Measurements from ENCODE around the gene RIMBP2. TPM values are rescaled to one million over a fixed set of nuclear protein-coding genes. Genes with fewer than 3 reads are reported as not detected.

The RIMBP2 gene, protein sequence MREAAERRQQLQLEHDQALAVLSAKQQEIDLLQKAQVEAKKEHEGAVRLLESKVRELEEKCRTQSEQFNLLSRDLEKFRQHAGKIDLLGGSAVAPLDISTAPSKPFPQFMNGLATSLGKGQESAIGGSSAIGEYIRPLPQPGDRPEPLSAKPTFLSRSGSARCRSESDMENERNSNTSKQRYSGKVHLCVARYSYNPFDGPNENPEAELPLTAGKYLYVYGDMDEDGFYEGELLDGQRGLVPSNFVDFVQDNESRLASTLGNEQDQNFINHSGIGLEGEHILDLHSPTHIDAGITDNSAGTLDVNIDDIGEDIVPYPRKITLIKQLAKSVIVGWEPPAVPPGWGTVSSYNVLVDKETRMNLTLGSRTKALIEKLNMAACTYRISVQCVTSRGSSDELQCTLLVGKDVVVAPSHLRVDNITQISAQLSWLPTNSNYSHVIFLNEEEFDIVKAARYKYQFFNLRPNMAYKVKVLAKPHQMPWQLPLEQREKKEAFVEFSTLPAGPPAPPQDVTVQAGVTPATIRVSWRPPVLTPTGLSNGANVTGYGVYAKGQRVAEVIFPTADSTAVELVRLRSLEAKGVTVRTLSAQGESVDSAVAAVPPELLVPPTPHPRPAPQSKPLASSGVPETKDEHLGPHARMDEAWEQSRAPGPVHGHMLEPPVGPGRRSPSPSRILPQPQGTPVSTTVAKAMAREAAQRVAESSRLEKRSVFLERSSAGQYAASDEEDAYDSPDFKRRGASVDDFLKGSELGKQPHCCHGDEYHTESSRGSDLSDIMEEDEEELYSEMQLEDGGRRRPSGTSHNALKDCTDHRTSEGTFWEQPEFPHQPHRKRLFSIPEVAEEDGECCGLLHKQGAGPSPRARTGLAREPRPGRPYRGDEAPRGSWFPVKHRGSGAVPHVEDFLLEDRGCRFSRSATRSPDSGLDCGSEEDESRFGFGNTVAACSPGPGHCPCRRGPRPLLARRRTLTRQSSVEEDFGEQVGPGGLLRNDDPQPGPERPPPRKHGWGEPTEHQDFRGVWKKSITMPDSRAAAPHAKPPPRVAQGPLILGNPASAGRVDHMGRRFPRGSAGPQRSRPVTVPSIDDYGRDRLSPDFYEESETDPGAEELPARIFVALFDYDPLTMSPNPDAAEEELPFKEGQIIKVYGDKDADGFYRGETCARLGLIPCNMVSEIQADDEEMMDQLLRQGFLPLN (N-terminal part only)
- polyA plus RNA-seq (2013, experiment 1 of 4) = 9.7 TPM
- 8.0 TPM for polyA plus RNA-seq (2013, experiment 2 of 4)
- polyA plus RNA-seq (2013, experiment 3 of 4) = 4.8 TPM
- polyA plus RNA-seq (2013, experiment 4 of 4) = 5.6 TPM

- H3K9me3 ChIP-seq (ENCODE audit: control insufficient read depth, low read length) = no peaks in the 10 kb centered on the region
- H3K4me3 ChIP-seq (ENCODE audit: insufficient read depth, low read depth, low read length) = peak within 1 kb of the TSS; percentile 51
- H3K27me3 ChIP-seq (ENCODE audit: control insufficient read depth, insufficient read depth, low read length, poor library complexity, severe bottlenecking) = peaks cover 50% of the 10 kb centered on the region
- 0 to 1% methylated on average over 35 of the region's 35 CpGs for WGBS, 2 experiments
- H3K36me3 ChIP-seq (ENCODE audit: control insufficient read depth, insufficient read depth, low read length) = no peaks in the 10 kb centered on the region
- H3K4me1 ChIP-seq (ENCODE audit: control insufficient read depth, insufficient read depth, low read length) = peaks cover 25% of the 10 kb centered on the region
- H3K27ac ChIP-seq (ENCODE audit: insufficient read depth, low read depth, low read length, poor library complexity, severe bottlenecking) = no peak within 1 kb of the TSS
These were observed at the start of gene RIMBP2 for GRCh38 chr12:130715998-130716968. Gene RIMBP2, minus strand, starts transcription at chr12:130716299. Its CDS starts 237,286 bp downstream, at chr12:130479013.

DNA sequence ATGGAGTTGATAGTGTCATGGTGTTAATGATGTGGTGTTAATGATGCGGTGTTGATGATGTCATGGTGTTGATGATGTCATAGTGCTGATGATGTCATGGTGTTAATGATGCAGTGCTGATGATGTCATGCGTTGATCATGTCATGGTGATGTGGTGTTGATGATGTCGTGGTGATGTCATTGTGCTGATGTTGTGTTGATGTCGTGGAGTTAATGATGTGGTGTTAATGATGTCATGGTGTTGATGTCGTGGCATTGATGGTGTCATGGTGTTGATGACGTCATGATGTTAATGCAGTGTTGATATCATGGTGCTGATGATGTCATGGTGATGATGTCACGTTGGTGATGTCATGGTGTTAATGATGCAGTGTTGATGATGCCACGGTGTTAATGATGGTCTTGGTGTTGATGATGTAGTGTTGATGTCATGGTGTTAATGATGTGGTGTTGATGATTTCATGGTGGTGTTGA is 49.1 kb upstream of the RIMBP2 start:
- H3K4me1 ChIP-seq (ENCODE audit: control insufficient read depth, insufficient read depth, low read length) = no peaks in the 10 kb centered on the region
- H3K27ac ChIP-seq (ENCODE audit: insufficient read depth, low read depth, low read length, poor library complexity, severe bottlenecking) = no peak overlapping the region
- H3K4me3 ChIP-seq (ENCODE audit: insufficient read depth, low read depth, low read length) = no peak overlapping the region
- no peaks in the 10 kb centered on the region for H3K27me3 ChIP-seq (ENCODE audit: control insufficient read depth, insufficient read depth, low read length, poor library complexity, severe bottlenecking)
- 94 to 95% methylated on average over 8 of the region's 8 CpGs for WGBS, 2 experiments
- H3K36me3 ChIP-seq (ENCODE audit: control insufficient read depth, insufficient read depth, low read length) = no peaks in the 10 kb centered on the region
- no peaks in the 10 kb centered on the region for H3K9me3 ChIP-seq (ENCODE audit: control insufficient read depth, low read length)

DNA sequence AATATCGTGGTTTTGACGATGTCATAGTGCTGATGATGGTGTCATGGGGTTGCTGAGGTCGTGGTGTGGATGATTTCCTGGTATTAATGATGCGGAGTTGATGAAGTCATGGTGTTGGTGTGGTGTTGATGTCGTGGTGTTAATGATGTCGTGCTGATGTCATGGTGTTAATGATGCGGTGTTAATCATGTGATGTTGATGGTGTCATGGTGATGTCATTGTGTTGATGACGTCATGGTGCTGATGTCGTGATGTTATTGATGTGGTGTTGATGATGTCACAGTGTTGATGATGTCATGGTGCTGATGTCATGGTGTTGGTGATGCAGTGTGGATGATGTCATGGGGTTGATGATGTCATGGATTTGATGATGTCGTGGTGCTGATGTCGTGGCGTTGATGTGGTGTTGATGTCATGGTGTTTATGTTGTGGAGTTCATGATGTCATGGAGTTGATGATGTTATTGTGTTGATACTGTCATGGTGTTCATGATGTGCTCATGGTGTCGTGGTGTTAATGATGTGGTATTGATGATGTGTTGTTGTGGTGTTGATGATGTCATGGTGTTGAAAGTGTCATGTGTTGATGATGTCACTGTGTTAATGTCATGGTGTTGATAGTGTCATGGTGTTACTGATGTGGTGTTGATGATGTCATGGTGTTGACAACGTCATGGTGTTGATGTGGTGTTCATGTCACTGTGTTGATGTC is 48.5 kb upstream of the RIMBP2 start:
- H3K4me1 ChIP-seq (ENCODE audit: control insufficient read depth, insufficient read depth, low read length) = no peaks in the 10 kb centered on the region
- WGBS, 2 experiments = 93 to 96% methylated on average over 14 of the region's 14 CpGs
- no peaks in the 10 kb centered on the region for H3K36me3 ChIP-seq (ENCODE audit: control insufficient read depth, insufficient read depth, low read length)
- H3K9me3 ChIP-seq (ENCODE audit: control insufficient read depth, low read length) = no peaks in the 10 kb centered on the region
- no peak overlapping the region for H3K27ac ChIP-seq (ENCODE audit: insufficient read depth, low read depth, low read length, poor library complexity, severe bottlenecking)
- H3K4me3 ChIP-seq (ENCODE audit: insufficient read depth, low read depth, low read length) = no peak overlapping the region
- no peaks in the 10 kb centered on the region for H3K27me3 ChIP-seq (ENCODE audit: control insufficient read depth, insufficient read depth, low read length, poor library complexity, severe bottlenecking)

DNA sequence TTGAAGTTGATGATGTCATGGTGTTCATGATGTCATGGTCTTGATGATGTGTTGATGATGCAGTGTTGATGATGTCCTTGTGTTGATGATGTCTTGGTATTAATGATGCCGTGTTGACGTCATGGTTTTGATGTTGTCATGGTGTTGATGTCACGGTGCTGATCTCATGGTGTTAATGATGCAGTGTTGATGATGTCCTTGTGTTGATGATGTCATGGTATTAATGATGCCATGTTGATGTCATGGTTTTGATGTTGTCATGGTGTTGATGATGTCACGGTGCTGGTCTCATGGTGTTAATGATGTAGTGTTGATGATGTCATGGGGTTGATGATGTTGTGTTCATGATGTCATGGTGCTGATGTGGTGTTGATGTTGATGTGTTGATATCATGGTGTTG is 48.0 kb upstream of the RIMBP2 start:
- H3K36me3 ChIP-seq (ENCODE audit: control insufficient read depth, insufficient read depth, low read length) = no peaks in the 10 kb centered on the region
- WGBS, 2 experiments = 95 to 97% methylated on average over 4 of the region's 4 CpGs
- H3K4me1 ChIP-seq (ENCODE audit: control insufficient read depth, insufficient read depth, low read length) = no peaks in the 10 kb centered on the region
- H3K27me3 ChIP-seq (ENCODE audit: control insufficient read depth, insufficient read depth, low read length, poor library complexity, severe bottlenecking) = no peaks in the 10 kb centered on the region
- no peaks in the 10 kb centered on the region for H3K9me3 ChIP-seq (ENCODE audit: control insufficient read depth, low read length)
- no peak overlapping the region for H3K4me3 ChIP-seq (ENCODE audit: insufficient read depth, low read depth, low read length)
- H3K27ac ChIP-seq (ENCODE audit: insufficient read depth, low read depth, low read length, poor library complexity, severe bottlenecking) = no peak overlapping the region

DNA sequence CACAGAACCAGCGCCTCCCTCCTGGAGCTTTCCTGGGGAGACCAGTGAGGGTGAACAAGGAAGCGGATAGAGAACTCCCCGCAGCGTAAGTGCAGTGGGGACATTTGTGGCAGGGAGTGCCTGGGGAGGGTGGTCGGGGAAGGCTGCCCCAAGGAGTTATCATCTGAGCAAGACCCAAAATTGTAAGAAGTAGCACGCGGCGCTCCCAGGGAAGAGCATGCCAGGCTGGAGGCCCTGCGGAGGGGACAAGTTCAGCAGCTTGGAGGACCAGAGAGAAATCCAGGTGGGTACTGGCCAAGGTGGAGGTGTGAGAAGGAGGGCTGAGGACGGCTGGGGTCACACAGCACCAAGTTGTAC is 46.2 kb upstream of the RIMBP2 start:
- WGBS, 2 experiments = 81 to 82% methylated on average over 10 of the region's 10 CpGs

DNA sequence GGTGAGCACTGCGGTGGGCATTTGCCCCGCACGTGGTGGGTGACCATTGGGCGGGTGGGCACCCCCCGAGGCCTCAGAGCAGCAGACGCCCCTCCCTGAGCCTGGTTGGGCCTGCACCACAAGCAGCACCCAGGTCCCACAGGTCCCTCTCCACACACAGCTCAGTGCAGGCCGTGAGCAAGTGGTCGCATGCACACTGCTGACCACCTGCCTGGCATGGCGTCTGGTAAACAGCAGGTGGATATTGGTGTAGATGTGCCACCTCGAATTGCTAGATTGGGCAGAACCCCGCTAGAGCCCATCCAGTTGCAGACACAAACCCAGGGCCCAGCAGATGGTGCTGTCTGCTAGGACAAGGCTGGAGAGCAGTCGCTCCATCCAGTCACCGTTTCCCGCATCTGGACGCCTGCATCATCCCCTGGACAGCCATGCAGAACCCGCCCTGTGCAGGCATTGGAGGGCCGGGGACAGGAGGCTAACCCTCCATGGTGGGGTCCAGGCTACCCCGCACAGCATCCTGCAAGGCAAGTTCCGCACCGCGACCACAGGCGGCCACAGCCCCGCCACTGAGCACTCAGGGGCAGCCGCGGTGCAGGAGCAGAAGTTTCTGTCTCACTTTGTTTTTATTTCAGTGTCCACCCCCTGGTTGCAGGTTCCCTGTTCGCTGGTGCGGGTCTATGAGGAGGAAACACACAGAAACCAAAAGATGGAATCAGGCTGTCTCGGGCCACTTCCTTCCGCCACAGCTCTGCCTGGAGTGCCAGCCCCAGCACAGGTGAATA is 45.6 kb upstream of the RIMBP2 start:
- 62 to 63% methylated on average over 29 of the region's 29 CpGs for WGBS, 2 experiments
- H3K27ac ChIP-seq (ENCODE audit: insufficient read depth, low read depth, low read length, poor library complexity, severe bottlenecking) = no peak overlapping the region
- H3K4me3 ChIP-seq (ENCODE audit: insufficient read depth, low read depth, low read length) = no peak overlapping the region
- H3K36me3 ChIP-seq (ENCODE audit: control insufficient read depth, insufficient read depth, low read length) = no peaks in the 10 kb centered on the region
- H3K4me1 ChIP-seq (ENCODE audit: control insufficient read depth, insufficient read depth, low read length) = no peaks in the 10 kb centered on the region
- H3K27me3 ChIP-seq (ENCODE audit: control insufficient read depth, insufficient read depth, low read length, poor library complexity, severe bottlenecking) = no peaks in the 10 kb centered on the region
- H3K9me3 ChIP-seq (ENCODE audit: control insufficient read depth, low read length) = no peaks in the 10 kb centered on the region

More for the DNA sequence above, 46.2 kb upstream of the RIMBP2 start:
- H3K9me3 ChIP-seq (ENCODE audit: control insufficient read depth, low read length) = no peaks in the 10 kb centered on the region
- no peaks in the 10 kb centered on the region for H3K36me3 ChIP-seq (ENCODE audit: control insufficient read depth, insufficient read depth, low read length)
- H3K4me3 ChIP-seq (ENCODE audit: insufficient read depth, low read depth, low read length) = no peak overlapping the region
- H3K27ac ChIP-seq (ENCODE audit: insufficient read depth, low read depth, low read length, poor library complexity, severe bottlenecking) = no peak overlapping the region
- no peaks in the 10 kb centered on the region for H3K27me3 ChIP-seq (ENCODE audit: control insufficient read depth, insufficient read depth, low read length, poor library complexity, severe bottlenecking)
- no peaks in the 10 kb centered on the region for H3K4me1 ChIP-seq (ENCODE audit: control insufficient read depth, insufficient read depth, low read length)

GRCh38 chr12:130754234-130754901 is 38.3 kb upstream of the RIMBP2 start:
- Histone ChIP-seq H3K4me1 (ENCODE audit: control insufficient read depth, insufficient read depth, low read length) (no peaks in the 10 kb centered on the region), H3K27me3 (ENCODE audit: control insufficient read depth, insufficient read depth, low read length, poor library complexity, severe bottlenecking) (no peaks in the 10 kb centered on the region), H3K9me3 (ENCODE audit: control insufficient read depth, low read length) (no peaks in the 10 kb centered on the region), H3K4me3 (ENCODE audit: insufficient read depth, low read depth, low read length) (no peak overlapping the region), H3K36me3 (ENCODE audit: control insufficient read depth, insufficient read depth, low read length) (no peaks in the 10 kb centered on the region), H3K27ac (ENCODE audit: insufficient read depth, low read depth, low read length, poor library complexity, severe bottlenecking) (no peak overlapping the region)
- WGBS, 2 experiments = 86 to 93% methylated on average over 3 of the region's 3 CpGs

DNA sequence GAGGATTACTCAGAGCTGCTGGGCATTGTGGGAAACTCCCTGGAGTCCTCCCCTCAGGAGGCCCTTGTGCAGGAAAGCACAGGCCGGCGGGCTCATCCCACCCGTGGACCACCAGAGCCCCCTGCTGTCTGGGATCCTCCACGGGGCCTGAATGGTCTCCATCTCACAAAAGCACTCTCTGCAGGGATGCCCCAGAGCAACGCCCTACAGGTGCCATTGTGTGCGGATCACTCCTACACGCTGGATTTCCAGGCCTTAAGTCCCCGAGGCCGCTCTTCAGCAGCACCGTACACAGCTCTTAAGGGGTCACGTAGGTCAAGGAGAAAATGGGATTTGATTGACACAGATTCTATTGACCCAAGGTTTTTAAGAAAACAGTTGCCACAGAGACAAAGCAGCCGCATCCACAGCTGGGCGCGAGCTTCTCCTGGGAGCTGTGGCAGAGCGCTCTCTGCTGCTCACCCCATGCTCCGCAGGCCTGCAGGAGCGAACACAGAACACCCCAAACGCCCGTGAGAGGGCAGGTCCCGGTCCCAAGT is 36.7 kb upstream of the RIMBP2 start:
- Histone ChIP-seq H3K4me3 (ENCODE audit: insufficient read depth, low read depth, low read length) (no peak overlapping the region), H3K27me3 (ENCODE audit: control insufficient read depth, insufficient read depth, low read length, poor library complexity, severe bottlenecking) (no peaks in the 10 kb centered on the region), H3K9me3 (ENCODE audit: control insufficient read depth, low read length) (no peaks in the 10 kb centered on the region), H3K27ac (ENCODE audit: insufficient read depth, low read depth, low read length, poor library complexity, severe bottlenecking) (peak overlapping the region; percentile 55), H3K36me3 (ENCODE audit: control insufficient read depth, insufficient read depth, low read length) (no peaks in the 10 kb centered on the region), H3K4me1 (ENCODE audit: control insufficient read depth, insufficient read depth, low read length) (peaks cover 3% of the 10 kb centered on the region)
- WGBS, 2 experiments = 32 to 35% methylated on average over 20 of the region's 20 CpGs

Data from ectodermal cell (in vitro differentiated cells).